Lower lobe of right lung (tissue), 2 donors: ENCODE measurements around the gene TNF. TPM values are rescaled to one million over a fixed set of nuclear protein-coding genes. Genes with fewer than 3 reads are reported as not detected.

Source experiments
- ATAC-seq, 2 donors: fragments of 200-7000 bp; cut with Tn5 transposase; one replicate each; pipeline ENCODE4 v1.9.1; 2020 to 2022; ENCODE audit warnings: mild to moderate bottlenecking in 2 of 2, moderate library complexity in 2 of 2
- DNase-seq: peaks from one replicate; pipeline ENCODE4 v3.0.0-alpha.2; 2020
- H3K27ac ChIP-seq: fragments of 200-600 bp; one replicate; pipeline ENCODE4 v1.8.0; 2022
- H3K27me3 ChIP-seq: fragments of 200-600 bp; one replicate; pipeline ENCODE4 v1.8.0; 2022; ENCODE audit warnings: low read depth
- H3K36me3 ChIP-seq: fragments of 200-600 bp; one replicate; pipeline ENCODE4 v1.8.0; 2022; ENCODE audit warnings: mild to moderate bottlenecking
- H3K4me1 ChIP-seq: fragments of 200-600 bp; one replicate; pipeline ENCODE4 v1.8.0; 2022
- H3K4me3 ChIP-seq: fragments of 200-600 bp; one replicate; pipeline ENCODE4 v1.8.0; 2022; ENCODE audit warnings: mild to moderate bottlenecking
- H3K9me3 ChIP-seq: fragments of 200-600 bp; one replicate; pipeline ENCODE4 v1.8.0; 2022
- intact Hi-C: fragments of 100-400 bp; cut with DNase I; formaldehyde crosslinking; loops from one replicate; pipeline ENCODE4 v1.11.0; 2022
- total RNA-seq: library from RNA; stranded (reverse); fragmentation: NEBNext Ultra II Directional; extraction: Animal tissue kit (Norgen Biotek cat#: 25700); gene quantifications from one replicate; pipeline ENCODE4 v1.2.1, GENCODE V29; 2021
- TF ChIP-seq, protein P1 (sequence below): fragments of 200-600 bp; IDR thresholded peaks from one replicate; pipeline ENCODE4 v1.8.0; 2022; ENCODE audit warnings: antibody characterized with exemption, mild to moderate bottlenecking
- donor health status: DM: no; HTN: yes; CAD: no; lungs with severe emphysema.

TNF gene
- total RNA-seq, 1 donor from 2014 or later: 4.5 TPM

DNA sequence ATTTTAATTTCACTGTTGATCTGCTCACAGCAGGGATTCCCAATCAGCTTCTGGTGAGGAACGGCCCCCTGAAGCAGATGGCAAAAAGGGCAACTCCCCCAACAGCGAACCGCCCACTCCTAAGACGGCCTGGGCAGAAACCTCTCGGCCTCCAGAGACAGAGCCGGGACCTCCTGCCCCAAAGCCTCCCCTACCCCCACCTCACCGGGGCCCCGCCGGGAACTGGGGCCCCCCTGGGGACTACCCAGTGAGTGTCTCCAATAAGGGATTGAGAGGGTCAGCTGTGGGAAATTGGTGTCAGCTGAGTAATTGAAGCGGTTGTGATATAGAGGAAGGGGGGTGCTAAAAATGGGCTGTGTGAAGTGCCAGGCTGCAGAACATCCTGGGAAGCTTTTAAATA lies 51.6 kb downstream of the TNF start:
- no peak for DNase-seq

DNA sequence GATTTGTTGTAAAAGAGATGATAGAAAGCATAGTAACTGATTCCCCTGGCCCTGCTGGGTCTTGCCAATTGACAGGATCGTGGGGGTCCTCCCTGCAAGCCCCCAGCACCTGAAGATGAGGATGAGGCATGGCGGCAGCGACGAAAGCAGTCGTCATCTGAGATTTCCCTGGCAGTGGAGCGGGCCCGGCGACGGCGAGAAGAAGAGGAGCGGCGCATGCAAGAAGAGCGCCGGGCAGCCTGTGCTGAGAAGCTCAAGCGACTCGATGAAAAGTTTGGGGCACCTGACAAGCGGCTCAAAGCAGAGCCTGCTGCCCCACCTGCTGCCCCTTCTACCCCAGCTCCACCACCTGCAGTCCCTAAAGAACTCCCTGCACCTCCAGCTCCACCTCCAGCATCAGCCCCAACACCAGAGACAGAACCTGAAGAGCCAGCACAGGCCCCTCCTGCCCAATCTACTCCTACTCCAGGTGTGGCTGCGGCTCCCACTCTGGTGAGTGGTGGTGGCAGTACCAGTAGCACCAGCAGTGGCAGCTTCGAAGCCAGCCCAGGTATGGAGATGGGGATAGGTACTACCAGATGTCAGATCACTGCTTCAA lies 52.4 kb downstream of the TNF start:
- peaks cover under 1% of the 10 kb centered on the region for H3K4me1 ChIP-seq
- no peak overlapping the region for H3K4me3 ChIP-seq
- DNase-seq (no peak), ATAC-seq (no peak)
- H3K27ac ChIP-seq: no peak overlapping the region
- TF ChIP-seq, protein P1, sequence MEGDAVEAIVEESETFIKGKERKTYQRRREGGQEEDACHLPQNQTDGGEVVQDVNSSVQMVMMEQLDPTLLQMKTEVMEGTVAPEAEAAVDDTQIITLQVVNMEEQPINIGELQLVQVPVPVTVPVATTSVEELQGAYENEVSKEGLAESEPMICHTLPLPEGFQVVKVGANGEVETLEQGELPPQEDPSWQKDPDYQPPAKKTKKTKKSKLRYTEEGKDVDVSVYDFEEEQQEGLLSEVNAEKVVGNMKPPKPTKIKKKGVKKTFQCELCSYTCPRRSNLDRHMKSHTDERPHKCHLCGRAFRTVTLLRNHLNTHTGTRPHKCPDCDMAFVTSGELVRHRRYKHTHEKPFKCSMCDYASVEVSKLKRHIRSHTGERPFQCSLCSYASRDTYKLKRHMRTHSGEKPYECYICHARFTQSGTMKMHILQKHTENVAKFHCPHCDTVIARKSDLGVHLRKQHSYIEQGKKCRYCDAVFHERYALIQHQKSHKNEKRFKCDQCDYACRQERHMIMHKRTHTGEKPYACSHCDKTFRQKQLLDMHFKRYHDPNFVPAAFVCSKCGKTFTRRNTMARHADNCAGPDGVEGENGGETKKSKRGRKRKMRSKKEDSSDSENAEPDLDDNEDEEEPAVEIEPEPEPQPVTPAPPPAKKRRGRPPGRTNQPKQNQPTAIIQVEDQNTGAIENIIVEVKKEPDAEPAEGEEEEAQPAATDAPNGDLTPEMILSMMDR: no peak
- no peaks in the 10 kb centered on the region for H3K27me3 ChIP-seq
- intact Hi-C loops: no loop called here
- no peaks in the 10 kb centered on the region for H3K9me3 ChIP-seq
- peaks cover 100% of the 10 kb centered on the region for H3K36me3 ChIP-seq

More for the DNA sequence above, 51.6 kb downstream of the TNF start:
- TF ChIP-seq, protein P1: no peak
- no peak overlapping the region for H3K4me3 ChIP-seq
- intact Hi-C loops: no loop called here
- H3K9me3 ChIP-seq: no peaks in the 10 kb centered on the region
- peaks cover 9% of the 10 kb centered on the region for H3K4me1 ChIP-seq
- H3K36me3 ChIP-seq: peaks cover 97% of the 10 kb centered on the region
- no peaks in the 10 kb centered on the region for H3K27me3 ChIP-seq
- no peak overlapping the region for H3K27ac ChIP-seq
- no peak for ATAC-seq

Other genes starting within 250 kb of the TNF start
- 2,736 TPM for gene HLA-B, start 218.4 kb upstream of the TNF start, total RNA-seq
- gene MICA, start 172.0 kb upstream of the TNF start, total RNA-seq: 33.1 TPM
- gene MICB, start 77.4 kb upstream of the TNF start, total RNA-seq: 13.8 TPM
- not detected for gene MCCD1, start 46.6 kb upstream of the TNF start, total RNA-seq
- 265 TPM for gene DDX39B, start 33.6 kb upstream of the TNF start, total RNA-seq
- gene ATP6V1G2, start 29.0 kb upstream of the TNF start, total RNA-seq: 1.6 TPM
- 17.8 TPM for gene NFKBIL1, start 28.0 kb upstream of the TNF start, total RNA-seq
- not detected for gene LTA, start 3.3 kb upstream of the TNF start, total RNA-seq
- gene LTB, start 6.9 kb downstream of the TNF start, total RNA-seq: 10.0 TPM
- 127 TPM for gene LST1, start 10.7 kb downstream of the TNF start, total RNA-seq
- gene NCR3, start 17.4 kb downstream of the TNF start, total RNA-seq: 2.6 TPM
- 109 TPM for gene AIF1, start 39.7 kb downstream of the TNF start, total RNA-seq
- 133 TPM for gene PRRC2A, start 45.1 kb downstream of the TNF start, total RNA-seq
- gene BAG6, start 77.1 kb downstream of the TNF start, total RNA-seq: 253 TPM
- gene APOM, start 80.3 kb downstream of the TNF start, total RNA-seq: 1.6 TPM
- gene C6orf47, start 85.2 kb downstream of the TNF start, total RNA-seq: 24.7 TPM
- 15.4 TPM for gene GPANK1, start 89.4 kb downstream of the TNF start, total RNA-seq
- 117 TPM for gene CSNK2B, start 90.5 kb downstream of the TNF start, total RNA-seq
- 11.0 TPM for gene LY6G5B, start 94.4 kb downstream of the TNF start, total RNA-seq
- gene LY6G5C, start 105.5 kb downstream of the TNF start, total RNA-seq: 2.9 TPM
- gene ABHD16A, start 127.8 kb downstream of the TNF start, total RNA-seq: 56.4 TPM
- 0.97 TPM for gene LY6G6F, start 131.3 kb downstream of the TNF start, total RNA-seq
- gene LY6G6D, start 139.8 kb downstream of the TNF start, total RNA-seq: not detected
- not detected for gene LY6G6C, start 146.2 kb downstream of the TNF start, total RNA-seq
- 2.6 TPM for gene MPIG6B, start 147.8 kb downstream of the TNF start, total RNA-seq
- 67.0 TPM for gene DDAH2, start 153.7 kb downstream of the TNF start, total RNA-seq
- gene CLIC1, start 161.0 kb downstream of the TNF start, total RNA-seq: 310 TPM
- 14.9 TPM for gene MSH5, start 164.4 kb downstream of the TNF start, total RNA-seq
- 1.2 TPM for gene SAPCD1, start 187.1 kb downstream of the TNF start, total RNA-seq
- 4.2 TPM for gene VWA7, start 201.8 kb downstream of the TNF start, total RNA-seq
- 44.1 TPM for gene VARS1, start 220.2 kb downstream of the TNF start, total RNA-seq
- 30.5 TPM for gene LSM2, start 231.4 kb downstream of the TNF start, total RNA-seq
- 2.5 TPM for gene HSPA1L, start 239.7 kb downstream of the TNF start, total RNA-seq
- gene HSPA1A, start 240.0 kb downstream of the TNF start, total RNA-seq: 230 TPM